IPS DF 4.7 (cell line): ENCODE measurements around the gene CXCR1.
"Not testable (repeated sequence)": the region's sequence is repeated elsewhere in the genome, so short reads cannot be mapped to it uniquely, and the experiment has no call there.

ENCODE experiments used
- DNase-seq: peaks from one replicate; pipeline ENCODE4 v3.0.0-alpha.2; 2013; ENCODE audit warnings: low spot score; ENCODE audit errors: extremely low read depth

CXCR1 gene

DNA sequence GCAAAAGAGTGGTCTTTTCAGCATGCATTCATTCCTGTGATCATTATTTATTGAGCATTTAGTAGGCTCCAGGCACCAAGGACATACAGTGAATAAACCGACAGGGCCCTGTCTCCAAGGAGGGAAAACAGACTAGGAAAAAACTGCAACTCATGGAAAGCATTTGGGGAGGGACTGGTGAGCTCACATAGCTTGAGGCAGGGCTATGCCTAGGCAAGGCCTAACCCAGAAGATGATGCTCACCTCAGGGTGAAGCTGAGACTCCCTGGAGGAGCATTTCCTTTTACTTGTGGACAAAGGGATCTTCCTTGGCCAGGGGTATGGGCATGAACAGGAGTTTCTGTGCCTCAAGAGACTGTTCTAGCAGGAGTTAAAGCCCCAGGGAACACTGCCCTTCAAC is 3.9 kb downstream of the CXCR1 start:
- DNase-seq = no peak

DNA sequence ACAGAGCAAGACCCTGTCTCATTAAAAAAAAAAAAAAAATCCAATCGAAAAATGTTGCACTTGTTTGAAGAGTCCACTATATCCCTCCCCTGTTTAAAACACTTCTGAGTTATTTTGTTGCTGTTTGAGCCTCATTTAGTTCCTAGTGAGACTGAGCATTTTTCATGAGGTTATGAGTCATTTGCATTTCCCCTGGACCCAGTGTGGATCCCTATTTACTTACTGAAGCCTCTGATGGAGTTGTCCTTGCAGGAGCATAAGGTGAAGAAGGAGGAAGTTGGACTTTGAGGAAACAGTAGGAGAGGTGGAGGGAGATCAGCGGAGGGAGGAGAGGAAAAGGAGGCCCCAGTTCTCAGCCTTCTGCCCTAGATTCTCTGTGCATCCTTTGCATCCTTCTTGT is 5.1 kb downstream of the CXCR1 start:
- DNase-seq = no peak

DNA sequence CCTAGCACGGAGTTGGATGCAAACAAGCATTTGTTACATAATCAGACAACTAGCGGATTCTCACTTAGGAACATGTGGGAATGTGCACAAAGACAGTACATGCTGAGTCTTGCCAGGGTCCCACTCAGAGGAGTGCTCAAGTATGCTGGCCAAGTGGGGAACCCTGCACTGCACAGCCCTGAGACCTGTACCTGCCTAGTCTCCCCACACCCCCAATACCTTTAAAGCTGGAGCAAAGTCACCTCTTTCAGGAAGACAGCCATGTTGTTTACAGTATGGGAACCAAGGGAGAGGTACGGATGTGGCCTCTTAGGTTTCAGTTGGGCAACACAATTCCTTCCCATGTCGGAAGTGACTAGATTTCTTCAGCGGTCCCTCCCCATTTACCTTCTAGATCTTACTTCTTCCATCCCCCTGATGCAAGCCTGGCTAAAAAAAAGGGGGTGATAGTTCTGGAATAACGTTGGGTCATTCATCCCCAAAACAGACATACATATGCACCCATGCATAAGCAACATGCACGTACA is 10.7 kb downstream of the CXCR1 start:
- DNase-seq = no peak

DNA sequence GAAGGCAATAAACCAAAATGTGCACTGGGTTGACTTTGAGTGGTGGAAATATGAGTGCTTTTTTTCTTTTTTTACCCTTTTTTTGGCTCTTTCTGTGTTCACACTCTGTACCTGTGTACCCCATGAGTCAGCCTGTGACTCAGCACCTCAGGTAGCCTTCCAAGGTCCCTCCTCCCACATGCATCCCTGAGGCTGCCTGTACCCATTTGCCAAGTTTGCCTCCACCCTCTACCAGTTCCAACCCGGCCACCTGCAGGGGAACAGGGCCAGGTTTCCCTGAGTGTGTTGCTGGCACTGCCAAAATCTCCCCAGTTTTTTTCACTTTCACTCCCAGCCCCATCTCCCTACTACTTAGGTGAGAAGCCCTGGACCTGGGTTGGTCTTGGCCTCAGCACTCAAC is 14.0 kb downstream of the CXCR1 start:
- DNase-seq = no peak

DNA sequence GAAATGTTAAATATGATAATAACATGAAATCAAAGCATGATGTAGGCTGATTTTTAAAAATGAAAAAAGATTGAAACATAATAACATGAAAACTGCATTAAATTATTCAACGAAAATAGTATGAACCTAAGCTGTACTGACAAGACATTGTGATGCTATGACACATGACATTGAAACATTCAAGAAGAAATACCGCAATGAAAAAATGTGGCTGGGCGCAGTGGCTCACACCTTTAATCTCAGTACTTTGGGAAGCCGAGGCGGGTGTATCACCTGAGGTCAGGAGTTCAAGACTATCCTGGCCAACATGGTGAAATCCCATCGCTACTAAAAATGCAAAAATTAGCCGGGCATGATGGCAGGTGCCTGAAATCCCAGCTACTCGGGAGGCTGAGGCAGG is 14.6 kb downstream of the CXCR1 start:
- DNase-seq = no peak

DNA sequence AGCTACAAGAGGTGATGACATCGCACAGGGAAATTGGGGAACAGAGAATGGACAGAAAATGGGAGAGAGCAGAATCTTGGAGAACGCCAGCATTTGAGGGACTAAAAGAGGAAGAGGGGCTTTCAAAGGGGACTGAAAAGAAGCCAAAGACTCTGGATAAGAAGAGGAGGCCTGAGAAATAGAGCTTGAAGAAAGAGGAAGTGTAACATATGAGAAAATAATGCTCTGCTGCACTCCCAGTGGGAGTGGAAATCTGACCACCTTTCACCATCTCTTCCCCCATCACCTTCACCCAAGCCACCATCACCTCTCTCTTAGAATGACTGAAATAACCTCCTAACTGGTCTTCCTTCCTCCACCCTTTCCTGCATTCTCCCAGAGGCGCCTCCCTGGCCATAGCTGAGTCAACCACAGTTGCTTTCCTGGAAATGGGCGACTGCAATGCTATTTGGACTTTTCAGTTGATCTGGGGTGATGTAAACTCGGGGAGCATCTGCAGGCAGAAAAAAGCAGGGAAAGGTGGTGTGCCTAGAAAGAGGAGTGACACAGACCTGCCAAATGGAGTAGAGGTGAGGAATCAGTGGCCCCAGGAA is 16.8 kb downstream of the CXCR1 start:
- no peak for DNase-seq

DNA sequence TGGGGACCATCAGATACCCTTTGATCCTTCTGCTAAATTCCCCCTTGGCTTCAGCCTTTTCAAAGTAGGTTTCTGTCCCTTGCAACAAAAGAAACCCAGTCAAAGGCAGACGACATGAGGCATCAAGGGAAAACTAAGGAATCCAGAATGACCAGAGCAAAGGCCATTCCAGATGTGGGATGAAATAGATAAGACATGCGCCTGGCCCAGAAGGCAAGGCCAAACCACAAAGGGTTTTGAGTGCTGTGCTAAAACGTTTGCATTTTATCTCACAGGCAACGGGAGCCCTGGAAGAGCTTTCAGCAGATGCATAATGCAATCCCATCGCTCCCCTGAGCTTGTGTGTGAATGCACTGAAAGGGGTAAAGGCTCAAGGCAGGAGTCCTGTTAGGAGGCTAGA is 17.7 kb downstream of the CXCR1 start:
- DNase-seq = no peak

DNA sequence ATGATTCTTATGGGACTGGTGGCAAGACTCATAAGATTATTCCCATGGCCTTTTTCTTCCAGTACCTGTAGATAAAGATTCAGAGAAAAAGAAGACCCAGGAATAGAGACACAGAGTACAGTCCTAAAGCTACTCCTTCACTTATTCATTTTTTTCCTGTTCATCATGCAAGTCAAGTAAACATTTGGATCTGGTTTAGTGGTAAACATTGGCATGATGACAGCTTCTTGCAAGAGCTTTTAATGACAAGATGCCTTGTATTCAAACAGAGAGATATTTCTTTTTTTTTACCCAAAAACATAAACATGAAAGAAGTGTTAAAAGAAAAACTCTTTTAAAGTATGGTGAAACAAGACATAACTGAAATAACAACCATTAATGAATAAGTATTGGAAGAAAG is 20.7 kb downstream of the CXCR1 start:
- no peak for DNase-seq

DNA sequence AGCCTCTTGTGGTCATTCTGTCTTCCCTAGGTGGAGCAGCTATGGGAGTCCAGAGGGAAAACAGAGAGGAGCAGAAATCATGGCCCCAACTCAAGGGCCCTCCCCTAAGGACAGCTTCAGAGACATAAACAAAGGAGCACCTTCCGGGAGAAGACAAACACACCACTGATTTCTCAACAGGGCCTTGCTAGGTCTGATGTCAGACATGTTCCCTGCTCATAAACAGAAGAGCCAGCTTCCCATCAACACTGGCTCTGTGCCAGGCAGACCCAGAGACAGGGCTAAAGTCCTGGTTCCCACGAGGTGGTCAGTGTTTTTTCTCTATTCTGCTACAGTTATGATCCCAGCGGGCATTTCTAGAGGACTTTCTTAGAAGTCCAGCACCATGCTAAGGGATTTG is 21.6 kb downstream of the CXCR1 start:
- no peak for DNase-seq

DNA sequence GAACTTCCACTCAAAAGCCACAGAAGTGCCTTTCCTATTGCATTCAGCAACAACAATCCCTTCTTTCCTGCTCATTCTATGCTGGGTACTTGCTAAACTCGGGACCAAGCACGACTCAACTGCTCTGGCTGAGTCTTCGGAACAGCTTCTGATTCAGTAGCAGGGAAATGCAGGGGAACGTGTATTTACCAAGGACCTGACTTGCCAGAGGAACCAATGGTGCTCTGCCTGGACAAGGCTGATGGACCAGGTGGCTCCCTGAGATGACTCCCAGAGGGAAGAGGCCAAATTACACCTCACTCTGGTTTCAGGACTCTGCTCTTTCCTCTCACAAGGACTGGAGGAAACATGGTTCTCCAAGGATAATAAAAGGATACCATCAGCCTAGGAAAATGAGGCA is 28.7 kb downstream of the CXCR1 start:
- DNase-seq = no peak

DNA sequence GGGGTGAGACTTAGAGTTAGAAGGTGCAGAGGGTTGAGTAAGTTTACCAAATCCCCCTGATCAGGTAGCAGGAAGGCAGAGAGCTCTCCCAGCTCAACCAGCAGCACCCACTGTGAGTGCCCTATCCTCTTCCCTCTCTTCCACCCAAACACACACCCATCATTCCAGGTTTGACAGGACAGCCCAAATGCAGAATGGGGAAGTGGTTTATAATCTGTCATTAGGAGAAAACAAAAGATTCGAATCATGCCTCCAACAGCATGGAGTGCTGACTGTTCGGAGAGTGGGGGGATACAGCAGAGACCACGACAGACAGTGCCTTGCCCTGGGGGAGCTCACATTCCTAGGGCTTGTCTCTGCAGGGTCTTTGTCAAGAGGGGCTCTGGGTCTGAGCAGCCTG is 29.2 kb downstream of the CXCR1 start:
- DNase-seq = no peak

DNA sequence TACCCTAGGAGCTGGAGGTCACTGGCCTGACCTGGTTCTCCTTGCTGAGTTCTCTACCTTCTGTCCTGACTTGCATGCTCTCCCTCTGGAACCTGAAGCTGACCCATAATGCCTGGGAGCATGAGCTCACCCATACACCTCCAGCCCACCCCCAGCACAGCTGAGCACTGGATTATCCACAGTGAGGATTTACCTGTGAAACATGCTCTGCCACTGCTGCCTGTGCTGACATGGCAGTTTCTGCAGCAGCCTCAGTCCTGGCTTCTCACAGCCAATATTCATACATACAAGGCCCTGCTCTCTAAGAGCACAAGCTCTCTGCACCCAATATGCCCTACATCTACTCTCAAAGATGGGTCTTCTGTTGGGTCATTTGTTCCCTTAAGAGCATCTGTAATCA is 35.9 kb downstream of the CXCR1 start:
- DNase-seq = no peak

DNA sequence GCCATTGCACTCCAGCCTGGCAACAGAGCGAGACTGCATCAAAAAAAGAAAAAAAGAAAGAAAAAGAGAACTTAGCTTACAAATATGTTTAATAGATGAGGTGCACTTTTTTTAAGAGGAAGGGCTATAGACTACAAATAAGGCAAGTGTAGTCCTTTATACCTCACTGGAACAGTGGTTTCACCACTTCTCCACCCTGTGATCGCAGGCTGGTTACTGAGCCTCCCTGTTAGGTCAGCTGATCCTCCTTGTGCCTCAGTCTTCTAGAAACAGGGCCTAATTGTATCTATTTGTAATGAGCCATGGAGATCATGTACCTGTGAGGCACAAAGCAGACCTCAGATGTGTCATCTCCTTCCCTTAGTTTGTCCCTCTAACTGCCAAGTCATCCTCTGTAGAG is 36.4 kb downstream of the CXCR1 start:
- no peak for DNase-seq

DNA sequence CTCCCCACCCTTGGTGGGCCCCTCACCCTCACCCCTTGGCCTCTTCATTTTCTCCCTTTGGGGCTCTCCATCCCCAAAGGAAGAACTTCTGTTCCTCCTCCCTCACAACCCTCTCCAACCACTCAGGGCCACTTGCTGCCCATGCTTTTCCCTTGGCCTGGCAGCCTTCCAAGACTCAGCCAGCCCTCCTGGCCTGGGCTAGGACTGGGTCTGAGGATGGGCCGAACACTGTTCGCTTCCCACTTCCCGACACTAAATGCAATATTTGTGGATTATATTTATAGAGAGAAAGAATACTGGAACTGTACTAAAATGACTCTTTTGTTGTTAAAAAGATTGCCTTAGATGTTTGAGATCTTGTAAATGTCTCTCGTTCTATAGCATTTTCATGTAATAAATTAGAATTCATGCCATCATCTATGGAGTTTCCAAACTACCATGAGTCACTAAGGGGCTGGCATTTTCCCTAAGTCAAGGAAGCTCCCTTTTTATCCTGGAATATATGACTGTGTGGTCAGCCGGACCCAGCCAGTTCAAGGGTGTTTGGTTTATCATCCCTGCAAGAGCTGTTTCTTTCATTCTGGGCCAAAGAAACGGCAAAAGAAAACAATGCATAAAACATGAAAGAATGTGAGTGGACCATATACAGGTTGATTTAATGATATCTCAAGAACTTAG is 37.2 kb downstream of the CXCR1 start:
- DNase-seq = no peak

DNA sequence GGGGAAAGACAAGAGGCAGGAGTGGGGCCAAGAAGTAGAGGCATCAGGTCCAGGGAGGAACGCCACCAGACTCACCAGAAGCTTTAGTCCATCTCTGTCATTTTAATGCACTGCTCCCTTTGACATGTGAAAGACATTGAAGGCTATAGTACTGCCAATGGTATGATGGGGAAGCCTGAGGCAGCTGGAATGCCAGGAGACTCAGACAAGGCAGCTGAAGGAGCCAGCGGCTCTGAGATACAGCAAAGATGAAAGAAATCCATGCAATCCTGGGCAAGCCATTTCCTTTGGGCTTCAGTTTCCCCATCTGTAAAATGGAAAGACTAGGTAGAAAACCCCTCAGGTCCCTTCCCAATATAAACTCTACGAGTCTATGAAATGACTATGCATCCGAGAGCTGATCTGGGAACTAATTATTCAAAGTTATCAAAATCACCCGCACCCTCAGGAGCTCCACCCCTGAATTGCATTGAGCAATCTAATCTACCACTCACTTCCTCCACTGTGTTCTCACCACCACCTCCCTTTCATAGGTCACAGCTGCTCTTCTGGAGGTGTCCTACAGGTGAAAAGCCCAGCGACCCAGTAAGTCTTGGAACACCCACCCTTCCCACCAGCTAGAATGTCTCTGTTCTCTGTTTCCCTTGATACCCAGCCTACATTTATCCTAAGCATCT is 37.8 kb downstream of the CXCR1 start:
- DNase-seq = no peak

DNA sequence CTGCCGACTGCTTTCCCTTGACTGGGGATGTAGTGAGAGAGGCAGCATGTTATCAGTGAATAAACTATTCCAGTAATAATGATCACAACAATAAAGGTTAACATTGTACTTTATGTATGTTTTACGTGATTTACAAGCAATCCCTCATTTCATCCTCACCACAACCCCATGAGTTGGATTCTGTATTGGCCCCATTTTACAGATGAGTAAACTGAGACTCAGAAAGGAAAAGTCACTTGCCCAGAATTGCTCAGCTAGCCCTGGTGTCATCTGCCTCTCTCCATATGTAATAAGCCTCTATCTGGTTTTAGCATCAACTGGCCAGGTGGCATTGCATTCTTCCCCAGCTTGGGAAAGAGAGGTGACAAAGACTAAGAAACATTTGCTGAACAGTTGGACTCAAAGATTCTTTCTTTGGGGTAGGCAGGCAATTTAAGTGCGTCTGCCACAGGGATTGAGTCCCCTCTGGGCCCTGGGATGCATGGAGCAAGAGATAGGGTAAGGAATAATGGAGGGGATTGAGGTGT is 38.8 kb downstream of the CXCR1 start:
- DNase-seq = no peak

DNA sequence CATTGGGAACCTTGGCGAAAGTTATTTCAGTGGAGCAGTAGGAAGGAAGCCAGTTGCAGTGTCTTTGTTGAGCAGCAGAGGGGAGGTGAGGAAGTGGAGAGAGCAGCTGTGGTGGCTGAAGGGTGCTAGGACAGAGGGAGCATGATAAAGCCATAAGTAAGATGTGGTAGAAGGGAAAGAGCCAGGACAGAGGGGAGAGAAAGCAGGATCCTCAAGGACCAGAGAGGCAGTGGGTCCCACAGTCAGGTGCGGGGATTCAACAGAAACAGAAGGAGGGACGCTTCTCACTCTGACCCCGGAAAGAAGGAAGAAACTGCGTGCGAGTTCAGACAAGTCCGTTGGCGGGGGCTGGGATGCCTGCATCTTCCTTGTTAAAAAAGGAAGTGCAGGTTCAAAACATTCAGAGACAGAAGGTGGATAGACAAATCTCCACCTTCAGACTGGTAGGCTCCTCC is 41.1 kb downstream of the CXCR1 start, which contains the start of gene CXCR2:
CXCR2 (plus strand) TSS at position 403 of the 455 bp plus-strand sequence. CDS start 8,774 bp downstream, outside the sequence.
- DNase-seq = no peak

DNA sequence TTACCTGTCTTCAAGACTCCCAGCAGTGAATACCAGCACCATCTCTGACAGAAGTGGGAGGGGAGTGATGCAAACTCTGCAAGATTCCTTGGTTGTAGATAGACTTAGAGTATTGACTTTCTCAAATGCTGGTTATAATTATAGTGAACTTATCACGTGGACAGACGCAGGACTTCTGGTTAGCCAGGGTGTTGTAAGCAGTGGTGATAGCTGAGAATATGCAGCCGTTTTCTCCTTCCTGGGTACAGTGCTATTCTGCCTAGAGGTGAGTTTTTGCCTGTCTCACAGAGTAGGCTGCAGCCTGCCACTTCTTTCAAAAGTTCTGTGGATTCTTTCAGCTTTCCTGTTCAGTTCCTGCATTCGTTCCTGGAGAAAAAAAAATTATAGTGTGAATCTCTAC is 41.7 kb downstream of the CXCR1 start:
- DNase-seq = no peak

DNA sequence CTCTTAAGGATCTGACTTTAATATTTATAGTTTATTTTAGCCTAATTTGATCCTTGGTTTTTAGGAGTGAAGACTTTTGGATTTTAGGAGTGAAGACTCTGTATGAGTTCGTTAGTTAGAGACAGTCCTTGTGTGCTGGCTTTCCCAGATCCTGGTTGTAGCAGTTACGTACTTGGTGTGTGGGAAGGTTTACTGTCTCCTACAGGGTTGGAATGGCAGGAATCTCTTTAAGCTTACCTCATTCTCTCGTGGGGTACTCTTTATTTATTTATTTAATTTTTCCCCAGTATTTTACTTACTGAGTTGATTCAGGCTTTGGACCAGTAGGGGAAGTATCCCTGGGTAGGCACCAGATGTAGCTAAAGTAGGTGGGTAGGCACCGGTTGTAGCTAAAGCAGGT is 42.8 kb downstream of the CXCR1 start:
- no peak for DNase-seq

DNA sequence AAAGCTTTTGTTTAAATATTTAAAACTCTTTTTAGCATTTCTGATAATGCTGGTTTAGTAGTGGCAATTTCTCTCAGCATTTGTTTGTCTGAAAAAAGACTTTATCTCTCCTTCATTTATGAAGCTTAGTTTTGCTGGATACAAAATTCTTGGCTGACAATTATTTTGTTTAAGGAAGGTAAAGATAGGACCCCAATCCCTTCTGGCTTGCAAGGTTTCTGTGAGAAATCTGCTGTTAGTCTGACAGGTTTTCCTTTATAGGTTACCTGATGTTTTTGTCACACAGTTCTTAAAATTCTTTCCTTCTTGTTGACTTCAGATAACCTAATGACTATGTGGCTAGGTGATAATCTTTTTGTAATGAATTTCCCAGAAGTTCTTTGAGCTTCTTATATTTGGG is 44.5 kb downstream of the CXCR1 start:
- DNase-seq = not testable (repeated sequence)

DNA sequence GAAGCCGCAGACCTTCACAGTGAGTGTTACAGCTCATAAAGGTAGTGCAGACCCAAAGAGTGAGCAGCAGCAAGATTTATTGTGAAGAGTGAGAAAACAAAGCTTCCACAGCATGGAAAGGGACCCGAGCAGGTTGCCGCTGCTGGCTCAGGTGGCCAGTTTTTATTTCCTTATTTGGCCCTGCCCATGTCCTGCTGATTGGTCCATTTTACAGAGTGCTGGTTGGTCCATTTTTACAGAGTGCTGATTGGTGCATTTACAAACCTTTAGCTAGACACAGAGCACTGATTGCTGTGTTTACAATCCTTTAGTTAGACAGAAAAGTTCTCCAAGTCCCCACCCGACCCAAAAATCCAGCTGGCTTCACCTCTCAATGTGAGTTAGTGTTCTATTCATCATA is 45.0 kb downstream of the CXCR1 start:
- not testable (repeated sequence) for DNase-seq
